Uterus (tissue), 2 donors: Measurements from ENCODE around the gene CNOT6L.

Experiments used
- POLR2A ChIP-seq, 2 donors: fragments of 450-650 bp; IDR thresholded peaks; one replicate each; pipeline ENCODE4 v1.6.1; 2016; ENCODE audit warnings: antibody characterized with exemption in 2 of 2, mild to moderate bottlenecking in 1 of 2, moderate library complexity in 1 of 2
- TF ChIP-seq, protein P1 (sequence below), 4 experiments: fragments of 200-600 bp in 2 of 4; fragments of 450-650 bp in 2 of 4; sonication (generic) in 2 of 4; IDR thresholded peaks; one replicate each; pipeline ENCODE4 v1.5.1; 2016 to 2019; ENCODE audit warnings: antibody characterized with exemption in 4 of 4, mild to moderate bottlenecking in 2 of 4, moderate library complexity in 1 of 4

GRCh38 chr4:77805840-77806239 lies 13.3 kb downstream of the CNOT6L start:
- TF ChIP-seq, protein P1, sequence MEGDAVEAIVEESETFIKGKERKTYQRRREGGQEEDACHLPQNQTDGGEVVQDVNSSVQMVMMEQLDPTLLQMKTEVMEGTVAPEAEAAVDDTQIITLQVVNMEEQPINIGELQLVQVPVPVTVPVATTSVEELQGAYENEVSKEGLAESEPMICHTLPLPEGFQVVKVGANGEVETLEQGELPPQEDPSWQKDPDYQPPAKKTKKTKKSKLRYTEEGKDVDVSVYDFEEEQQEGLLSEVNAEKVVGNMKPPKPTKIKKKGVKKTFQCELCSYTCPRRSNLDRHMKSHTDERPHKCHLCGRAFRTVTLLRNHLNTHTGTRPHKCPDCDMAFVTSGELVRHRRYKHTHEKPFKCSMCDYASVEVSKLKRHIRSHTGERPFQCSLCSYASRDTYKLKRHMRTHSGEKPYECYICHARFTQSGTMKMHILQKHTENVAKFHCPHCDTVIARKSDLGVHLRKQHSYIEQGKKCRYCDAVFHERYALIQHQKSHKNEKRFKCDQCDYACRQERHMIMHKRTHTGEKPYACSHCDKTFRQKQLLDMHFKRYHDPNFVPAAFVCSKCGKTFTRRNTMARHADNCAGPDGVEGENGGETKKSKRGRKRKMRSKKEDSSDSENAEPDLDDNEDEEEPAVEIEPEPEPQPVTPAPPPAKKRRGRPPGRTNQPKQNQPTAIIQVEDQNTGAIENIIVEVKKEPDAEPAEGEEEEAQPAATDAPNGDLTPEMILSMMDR (IDR thresholded peaks at IDR 0.05) = no peak
- TF ChIP-seq POLR2A (IDR thresholded peaks at IDR 0.05) = no peak
